ENCODE results near the gene ADAMTS9.

Gene ADAMTS9

GRCh38 chr3:64473466-64473865 lies 214.3 kb downstream of the ADAMTS9 start:
- no peak for DNase-seq

GRCh38 chr3:64470436-64470835 lies 217.4 kb downstream of the ADAMTS9 start:
- no peak for DNase-seq

GRCh38 chr3:64467255-64467944 lies 220.4 kb downstream of the ADAMTS9 start:
- DNase-seq: no peak
